ENCODE data around the gene ZSCAN31.
A peak's percentile ranks its signal among the peaks of the same experiment; 100 is the strongest.

The ZSCAN31 gene

GRCh38 chr6:28353981-28354676, 18.2 kb upstream of the ZSCAN31 start:
- DNase-seq (ENCODE audit: low read depth in 1 of 2, low spot score in 1 of 2): no peak

GRCh38 chr6:28353356-28353755, 17.4 kb upstream of the ZSCAN31 start:
- DNase-seq (ENCODE audit: low read depth in 1 of 2, low spot score in 1 of 2): no peak

GRCh38 chr6:28351493-28351925, 15.6 kb upstream of the ZSCAN31 start:
- no peak for DNase-seq (ENCODE audit: low read depth in 1 of 2, low spot score in 1 of 2)

- DNase-seq (ENCODE audit: low read depth in 1 of 2, low spot score in 1 of 2): no peak
Measured at GRCh38 chr6:28351087-28351486, 15.1 kb upstream of the ZSCAN31 start.

- DNase-seq (ENCODE audit: low read depth in 1 of 2, low spot score in 1 of 2): peak; percentile 57 to 81
Measured at GRCh38 chr6:28349892-28350737, 14.2 kb upstream of the ZSCAN31 start, which contains the start of gene ZKSCAN3. TSS of gene ZKSCAN3 (plus strand) at chr6:28349947. CDS start at chr6:28359587, 9,640 bp downstream.

- no peak for DNase-seq (ENCODE audit: low read depth in 1 of 2, low spot score in 1 of 2)
Measured at GRCh38 chr6:28349344-28349891, 13.5 kb upstream of the ZSCAN31 start.

GRCh38 chr6:28347119-28347518, 11.2 kb upstream of the ZSCAN31 start:
- no peak for DNase-seq (ENCODE audit: low read depth in 1 of 2, low spot score in 1 of 2)

- DNase-seq (ENCODE audit: low read depth in 1 of 2, low spot score in 1 of 2): no peak
Measured at GRCh38 chr6:28345201-28345600, 9.3 kb upstream of the ZSCAN31 start.

- DNase-seq (ENCODE audit: low read depth in 1 of 2, low spot score in 1 of 2): no peak
Measured at GRCh38 chr6:28343898-28344677, 8.1 kb upstream of the ZSCAN31 start.

- no peak for DNase-seq (ENCODE audit: low read depth in 1 of 2, low spot score in 1 of 2)
Measured at GRCh38 chr6:28340310-28341095, 4.6 kb upstream of the ZSCAN31 start.

GRCh38 chr6:28337121-28337520, 1.2 kb upstream of the ZSCAN31 start:
- DNase-seq (ENCODE audit: low read depth in 1 of 2, low spot score in 1 of 2): no peak

GRCh38 chr6:28336284-28337120, 554 bp upstream of the ZSCAN31 start:
- no peak for DNase-seq (ENCODE audit: low read depth in 1 of 2, low spot score in 1 of 2)

- DNase-seq (ENCODE audit: low read depth in 1 of 2, low spot score in 1 of 2): no peak
Measured at GRCh38 chr6:28335040-28335563, 846 bp downstream of the ZSCAN31 start.

GRCh38 chr6:28334286-28335039, 1.5 kb downstream of the ZSCAN31 start:
- no peak for DNase-seq (ENCODE audit: low read depth in 1 of 2, low spot score in 1 of 2)

GRCh38 chr6:28333599-28334018, 2.3 kb downstream of the ZSCAN31 start:
- no peak for DNase-seq (ENCODE audit: low read depth in 1 of 2, low spot score in 1 of 2)

GRCh38 chr6:28333047-28333446, 2.9 kb downstream of the ZSCAN31 start:
- no peak for DNase-seq (ENCODE audit: low read depth in 1 of 2, low spot score in 1 of 2)

- no peak for DNase-seq (ENCODE audit: low read depth in 1 of 2, low spot score in 1 of 2)
Measured at GRCh38 chr6:28330041-28330440, 5.9 kb downstream of the ZSCAN31 start.

GRCh38 chr6:28326371-28326948, 9.5 kb downstream of the ZSCAN31 start:
- DNase-seq (ENCODE audit: low read depth in 1 of 2, low spot score in 1 of 2): no peak

Data from activated CD4-positive, alpha-beta T cell treated with anti-CD3 and anti-CD28 coated beads, Interleukin-2, amount 50 U/mL, for 24 hours (primary cell).